Astrocyte (in vitro differentiated cells and primary cell): ENCODE measurements around the gene RBM19. TPM values are rescaled to one million over a fixed set of nuclear protein-coding genes. Genes with fewer than 3 reads are reported as not detected.
"Not testable (repeated sequence)": the region's sequence is repeated elsewhere in the genome, so short reads cannot be mapped to it uniquely, and the experiment has no call there.

Source experiments
- DNase-seq: peaks from one replicate; pipeline ENCODE4 v3.0.0-alpha.2; 2010; ENCODE audit warnings: low read depth
- FAIRE-seq: peaks from 2 replicates; lab custom pipeline; 2011; peaks lifted over from hg19 to GRCh38; lab: Jason Lieb, UNC
- H2AFZ ChIP-seq: 2 replicates; pipeline ENCODE4 v1.6.0; 2012; ENCODE audit warnings: low read depth, low read length, inconsistent platforms
- H3K27ac ChIP-seq: 2 replicates; pipeline ENCODE4 v1.5.1; 2011; ENCODE audit warnings: low read depth, low read length, inconsistent platforms
- H3K27me3 ChIP-seq: 2 replicates; pipeline ENCODE4 v1.6.0; 2011; ENCODE audit warnings: low read length, inconsistent platforms; ENCODE audit not compliant: insufficient read depth
- H3K36me3 ChIP-seq: 2 replicates; pipeline ENCODE4 v1.5.1; 2011; ENCODE audit warnings: low read length, inconsistent platforms; ENCODE audit not compliant: insufficient read depth
- H3K4me1 ChIP-seq: 2 replicates; pipeline ENCODE4 v1.5.1; 2011; ENCODE audit warnings: low read length, inconsistent platforms; ENCODE audit not compliant: insufficient read depth
- H3K4me2 ChIP-seq: 2 replicates; pipeline ENCODE4 v1.6.0; 2012; ENCODE audit warnings: low read length, inconsistent platforms
- H3K4me3 ChIP-seq: 2 replicates; pipeline ENCODE4 v1.5.1; 2011; ENCODE audit warnings: low read depth, mild to moderate bottlenecking, low read length, inconsistent platforms; ENCODE audit not compliant: insufficient read depth
- H3K79me2 ChIP-seq: 2 replicates; pipeline ENCODE4 v1.6.0; 2012; ENCODE audit warnings: mild to moderate bottlenecking, low read length, inconsistent platforms; ENCODE audit not compliant: insufficient read depth
- H3K9ac ChIP-seq: 2 replicates; pipeline ENCODE4 v1.6.0; 2012; ENCODE audit warnings: mild to moderate bottlenecking, low read length, inconsistent platforms
- H3K9me3 ChIP-seq: 2 replicates; pipeline ENCODE4 v1.5.1; 2012; ENCODE audit warnings: low read depth, mild to moderate bottlenecking, low read length, inconsistent platforms; ENCODE audit not compliant: insufficient read depth
- H4K20me1 ChIP-seq: 2 replicates; pipeline ENCODE4 v1.6.0; 2012; ENCODE audit warnings: low read length, inconsistent platforms; ENCODE audit not compliant: insufficient read depth
- H3K27ac Mint-ChIP-seq: one replicate; pipeline ENCODE4 v1.8.0; 2021; ENCODE audit warnings: mild to moderate bottlenecking, mixed read lengths; ENCODE audit not compliant: unreplicated experiment
- H3K27me3 Mint-ChIP-seq: one replicate; pipeline ENCODE4 v1.8.0; 2021; ENCODE audit warnings: low read depth, mixed read lengths; ENCODE audit not compliant: unreplicated experiment
- H3K36me3 Mint-ChIP-seq: one replicate; pipeline ENCODE4 v1.8.0; 2021; ENCODE audit warnings: low read depth, mixed read lengths; ENCODE audit not compliant: unreplicated experiment
- H3K4me1 Mint-ChIP-seq: one replicate; pipeline ENCODE4 v1.8.0; 2021; ENCODE audit warnings: low read depth, mixed read lengths; ENCODE audit not compliant: unreplicated experiment
- H3K4me3 Mint-ChIP-seq: one replicate; pipeline ENCODE4 v1.8.0; 2021; ENCODE audit warnings: mild to moderate bottlenecking, moderate library complexity, mixed read lengths; ENCODE audit not compliant: unreplicated experiment
- H3K9me3 Mint-ChIP-seq: one replicate; pipeline ENCODE4 v1.8.0; 2021; ENCODE audit warnings: mild to moderate bottlenecking, mixed read lengths; ENCODE audit not compliant: unreplicated experiment
- CTCF ChIP-seq: IDR thresholded peaks from 2 replicates; pipeline ENCODE4 v1.5.1; 2011; ENCODE audit warnings: low read depth, mild to moderate bottlenecking, inconsistent platforms, low read length, moderate library complexity; ENCODE audit not compliant: insufficient read depth
- EZH2 ChIP-seq: IDR thresholded peaks from 2 replicates; pipeline ENCODE4 v1.6.1; 2012; ENCODE audit warnings: mild to moderate bottlenecking, low read length, inconsistent platforms; ENCODE audit not compliant: insufficient read depth
- total RNA-seq: library from RNA; stranded (reverse); gene quantifications from 2 replicates; pipeline ENCODE4 v1.2.1, GENCODE V29; 2021

RBM19 gene
- total RNA-seq, 1 donor from 2014 or later, result 32.3 TPM

GRCh38 chr12:113997365-113997764 is 31.2 kb upstream of the RBM19 start:
- H3K4me3 ChIP-seq, result no peak overlapping the region
- H3K36me3 ChIP-seq, result no peaks in the 10 kb centered on the region
- H3K4me1 ChIP-seq, result no peaks in the 10 kb centered on the region
- Mint-ChIP-seq H3K27me3 (peaks cover 83% of the 10 kb centered on the region), H3K9me3 (peaks cover 2% of the 10 kb centered on the region), H3K36me3 (no peaks in the 10 kb centered on the region), H3K4me1 (no peaks in the 10 kb centered on the region), H3K27ac (no peak overlapping the region), H3K4me3 (no peak overlapping the region)
- no peak for TF ChIP-seq EZH2
- TF ChIP-seq CTCF, result no peak
- no peak overlapping the region for H3K4me2 ChIP-seq
- DNase-seq (no peak), FAIRE-seq (no peak)
- no peaks in the 10 kb centered on the region for H3K79me2 ChIP-seq
- no peak overlapping the region for H3K9ac ChIP-seq
- H3K27me3 ChIP-seq, result no peaks in the 10 kb centered on the region
- no peak overlapping the region for H3K27ac ChIP-seq
- no peak overlapping the region for H2AFZ ChIP-seq
- H4K20me1 ChIP-seq, result no peaks in the 10 kb centered on the region
- no peaks in the 10 kb centered on the region for H3K9me3 ChIP-seq

DNA sequence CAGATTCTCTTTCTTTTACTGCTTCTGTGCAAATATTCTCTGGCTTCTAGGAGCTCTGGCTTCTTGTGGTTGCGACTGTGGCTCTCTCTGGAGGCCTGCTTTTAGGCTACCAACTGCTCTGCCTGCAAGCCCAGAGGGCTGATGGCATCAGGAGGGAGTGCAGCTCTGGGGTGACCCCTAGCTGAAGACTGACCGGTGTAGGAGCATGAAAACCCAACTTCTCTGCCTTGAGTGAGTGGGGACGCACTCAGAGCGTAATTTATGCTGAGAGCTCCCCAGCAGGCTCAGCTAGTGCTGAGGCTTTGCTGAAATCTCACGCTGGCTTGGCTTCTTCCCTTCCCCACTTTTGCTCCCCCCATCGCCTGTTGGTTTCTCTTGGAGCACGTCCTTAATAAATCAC is 29.9 kb upstream of the RBM19 start:
- FAIRE-seq, result no peak
- Histone ChIP-seq H3K36me3 (no peaks in the 10 kb centered on the region), H3K9me3 (no peaks in the 10 kb centered on the region), H2AFZ (no peak overlapping the region), H3K79me2 (no peaks in the 10 kb centered on the region), H4K20me1 (no peaks in the 10 kb centered on the region), H3K27ac (no peak overlapping the region), H3K4me2 (no peak overlapping the region), H3K27me3 (no peaks in the 10 kb centered on the region), H3K9ac (no peak overlapping the region), H3K4me3 (no peak overlapping the region), H3K4me1 (no peaks in the 10 kb centered on the region)
- Mint-ChIP-seq H3K4me1 (no peaks in the 10 kb centered on the region), H3K36me3 (no peaks in the 10 kb centered on the region), H3K27me3 (peaks cover 82% of the 10 kb centered on the region), H3K4me3 (no peak overlapping the region), H3K9me3 (peaks cover 1% of the 10 kb centered on the region), H3K27ac (no peak overlapping the region)
- DNase-seq, result no peak
- TF ChIP-seq CTCF (no peak), EZH2 (no peak)

DNA sequence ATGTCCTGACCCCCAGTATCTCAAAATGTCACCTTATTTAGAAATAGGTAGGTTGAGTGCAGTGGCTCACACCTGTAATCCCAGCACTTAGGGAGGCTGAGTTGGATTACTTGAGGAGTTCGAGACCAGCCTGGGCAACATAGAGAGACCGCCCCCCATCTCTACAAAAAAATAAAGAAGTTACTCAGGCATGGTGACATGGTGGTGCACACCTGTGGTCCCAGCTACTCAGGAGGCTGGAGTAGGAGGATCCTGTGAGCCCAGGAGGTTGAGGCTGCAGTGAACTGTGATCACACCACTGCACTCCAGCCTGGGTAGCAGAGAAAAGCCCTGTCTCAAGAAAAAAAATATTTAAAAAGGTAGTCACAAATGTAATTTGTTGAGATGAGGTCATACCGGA is 27.9 kb upstream of the RBM19 start:
- TF ChIP-seq EZH2 (no peak), CTCF (no peak)

DNA sequence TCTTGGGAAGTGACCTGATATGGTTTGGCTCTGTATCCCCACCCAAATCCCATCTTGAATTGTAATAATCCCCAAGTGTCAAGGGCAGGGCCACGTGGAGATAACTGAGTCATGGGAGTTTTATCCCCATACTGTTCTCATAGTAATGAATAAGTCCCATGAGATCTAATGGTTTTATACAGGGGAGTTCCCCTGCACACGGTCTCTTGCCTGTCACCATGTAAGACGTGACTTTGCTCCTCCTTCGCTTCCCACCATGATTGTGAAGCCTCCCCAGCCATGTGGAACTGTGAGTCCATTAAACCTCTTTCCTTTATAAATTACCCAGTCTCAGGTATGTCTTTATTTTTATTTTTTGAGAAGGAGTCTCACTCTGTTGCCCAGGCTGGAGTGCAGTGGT is 26.6 kb upstream of the RBM19 start:
- not testable (repeated sequence) for H3K4me2 ChIP-seq, H3K36me3 Mint-ChIP-seq, H3K27ac ChIP-seq, H3K27ac Mint-ChIP-seq, H3K4me1 Mint-ChIP-seq, H3K36me3 ChIP-seq, H3K27me3 ChIP-seq, H3K4me3 Mint-ChIP-seq, H2AFZ ChIP-seq, H4K20me1 ChIP-seq, H3K4me1 ChIP-seq, H3K4me3 ChIP-seq, H3K9ac ChIP-seq, H3K79me2 ChIP-seq, DNase-seq, H3K9me3 Mint-ChIP-seq, H3K9me3 ChIP-seq, FAIRE-seq
- peaks cover 76% of the 10 kb centered on the region for H3K27me3 Mint-ChIP-seq

More for the DNA sequence above, 27.9 kb upstream of the RBM19 start:
- H2AFZ ChIP-seq, result no peak overlapping the region
- Mint-ChIP-seq H3K27ac (no peak overlapping the region), H3K27me3 (peaks cover 79% of the 10 kb centered on the region), H3K4me1 (no peaks in the 10 kb centered on the region), H3K36me3 (no peaks in the 10 kb centered on the region), H3K4me3 (no peak overlapping the region), H3K9me3 (no peaks in the 10 kb centered on the region)
- H3K27me3 ChIP-seq, result peaks cover 2% of the 10 kb centered on the region
- DNase-seq, result no peak
- no peak overlapping the region for H3K9ac ChIP-seq
- no peak for FAIRE-seq
- H4K20me1 ChIP-seq, result no peaks in the 10 kb centered on the region
- H3K4me1 ChIP-seq, result no peaks in the 10 kb centered on the region
- no peaks in the 10 kb centered on the region for H3K9me3 ChIP-seq
- H3K27ac ChIP-seq, result no peak overlapping the region
- no peaks in the 10 kb centered on the region for H3K36me3 ChIP-seq
- H3K4me3 ChIP-seq, result no peak overlapping the region
- no peaks in the 10 kb centered on the region for H3K79me2 ChIP-seq
- H3K4me2 ChIP-seq, result no peak overlapping the region
